HG03521 (cell line): ENCODE results near the gene GALM.
"Not testable (repeated sequence)": the region's sequence is repeated elsewhere in the genome, so short reads cannot be mapped to it uniquely, and the experiment has no call there.

Source experiments
- ATAC-seq: cut with Tn5 transposase; IDR thresholded peaks from one replicate; pipeline ENCODE4 v1.9.1; 2021; ENCODE audit warnings: mild to moderate bottlenecking, moderate library complexity; ENCODE audit not compliant: unreplicated experiment

The GALM gene

GRCh38 chr2:38708900-38709566 is 43.1 kb downstream of the GALM start:
- ATAC-seq = no peak

- no peak for ATAC-seq
These were observed 43.8 kb downstream of the GALM start for GRCh38 chr2:38709567-38710194.

GRCh38 chr2:38711558-38711957 is 45.6 kb downstream of the GALM start:
- no peak for ATAC-seq

GRCh38 chr2:38712413-38712812 is 46.5 kb downstream of the GALM start:
- no peak for ATAC-seq

- ATAC-seq = no peak
These were observed 47.0 kb downstream of the GALM start for GRCh38 chr2:38712871-38713270.

- no peak for ATAC-seq
These were observed 47.4 kb downstream of the GALM start for GRCh38 chr2:38713338-38713737.

- not testable (repeated sequence) for ATAC-seq
These were observed 49.0 kb downstream of the GALM start for GRCh38 chr2:38714941-38715340.

- ATAC-seq = no peak
These were observed 50.3 kb downstream of the GALM start for GRCh38 chr2:38716185-38716584.

GRCh38 chr2:38718601-38719000 is 52.7 kb downstream of the GALM start:
- ATAC-seq = no peak

- ATAC-seq = no peak
These were observed 53.8 kb downstream of the GALM start for GRCh38 chr2:38719706-38720105.

- peak; percentile 42 for ATAC-seq
These were observed 54.8 kb downstream of the GALM start for GRCh38 chr2:38720613-38721241.

- no peak for ATAC-seq
These were observed 56.6 kb downstream of the GALM start for GRCh38 chr2:38722271-38723061.

GRCh38 chr2:38723173-38723572 is 57.3 kb downstream of the GALM start:
- no peak for ATAC-seq

GRCh38 chr2:38727661-38728060 is 61.7 kb downstream of the GALM start:
- no peak for ATAC-seq

GRCh38 chr2:38728694-38729093 is 62.8 kb downstream of the GALM start:
- no peak for ATAC-seq

- ATAC-seq = no peak
These were observed 65.2 kb downstream of the GALM start for GRCh38 chr2:38731090-38731489.

- ATAC-seq = no peak
These were observed 65.8 kb downstream of the GALM start for GRCh38 chr2:38731684-38732221.

- no peak for ATAC-seq
These were observed 67.5 kb downstream of the GALM start for GRCh38 chr2:38733300-38733971.

- no peak for ATAC-seq
These were observed 68.6 kb downstream of the GALM start for GRCh38 chr2:38734299-38735058.

- ATAC-seq = no peak
These were observed 70.0 kb downstream of the GALM start for GRCh38 chr2:38735999-38736320.
